ENCODE data around the gene STAT3.
"Not testable (repeated sequence)": the region's sequence is repeated elsewhere in the genome, so short reads cannot be mapped to it uniquely, and the experiment has no call there.

STAT3 gene

GRCh38 chr17:42301022-42301421 lies 87.2 kb downstream of the STAT3 start:
- H3K36me3 ChIP-seq (ENCODE audit: control insufficient read depth, low read length) = peaks cover under 1% of the 10 kb centered on the region; the same call in 1 of the 2 replicates
- no peaks in the 10 kb centered on the region for H3K79me2 ChIP-seq (ENCODE audit: control insufficient read depth, low read length)
- no peaks in the 10 kb centered on the region for H4K20me1 ChIP-seq (ENCODE audit: control insufficient read depth, insufficient read depth, low read depth, low read length)

GRCh38 chr17:42299913-42300312 lies 88.3 kb downstream of the STAT3 start:
- not testable (repeated sequence) for H3K4me2 ChIP-seq (ENCODE audit: low read length); H3K27ac ChIP-seq (ENCODE audit: low read depth, low read length); H3K4me3 ChIP-seq (ENCODE audit: low read length); H4K20me1 ChIP-seq (ENCODE audit: control insufficient read depth, insufficient read depth, low read depth, low read length); H3K9me2 ChIP-seq (replicated peaks; ENCODE audit: control insufficient read depth, low read length); H3F3A ChIP-seq (ENCODE audit: control insufficient read depth, insufficient read depth); H3K9me3 ChIP-seq (ENCODE audit: control insufficient read depth, insufficient read depth, low read length); H3K27me3 ChIP-seq (ENCODE audit: control insufficient read depth, low read length); H3K36me3 ChIP-seq (ENCODE audit: control insufficient read depth, low read length); H3K4me1 ChIP-seq (ENCODE audit: control insufficient read depth, low read length); H3K79me2 ChIP-seq (ENCODE audit: control insufficient read depth, low read length)

More at GRCh38 chr17:42301022-42301421, 87.2 kb downstream of the STAT3 start:
- H3K4me2 ChIP-seq (ENCODE audit: low read length) = no peak overlapping the region
- H3F3A ChIP-seq (ENCODE audit: control insufficient read depth, insufficient read depth) = no peaks in the 10 kb centered on the region
- H3K27ac ChIP-seq (ENCODE audit: low read depth, low read length) = no peak overlapping the region
- no peaks in the 10 kb centered on the region for H3K9me3 ChIP-seq (ENCODE audit: control insufficient read depth, insufficient read depth, low read length)
- no peaks in the 10 kb centered on the region for H3K9me2 ChIP-seq (replicated peaks; ENCODE audit: control insufficient read depth, low read length)
- H3K4me3 ChIP-seq (ENCODE audit: low read length) = no peak overlapping the region
- no peaks in the 10 kb centered on the region for H3K4me1 ChIP-seq (ENCODE audit: control insufficient read depth, low read length)
- TF ChIP-seq CTCF (IDR thresholded peaks at IDR 0.05; ENCODE audit: low read depth, low read length, poor library complexity, severe bottlenecking) = no peak
- no peak for TF ChIP-seq EZH2phosphoT487 (IDR thresholded peaks at IDR 0.05; ENCODE audit: borderline replicate concordance, low read length)
- no peaks in the 10 kb centered on the region for H3K27me3 ChIP-seq (ENCODE audit: control insufficient read depth, low read length)

GRCh38 chr17:42299361-42299760 lies 88.9 kb downstream of the STAT3 start:
- H3K4me3 ChIP-seq (ENCODE audit: low read length); H3K9me2 ChIP-seq (replicated peaks; ENCODE audit: control insufficient read depth, low read length); H3K79me2 ChIP-seq (ENCODE audit: control insufficient read depth, low read length); H3K27me3 ChIP-seq (ENCODE audit: control insufficient read depth, low read length); H4K20me1 ChIP-seq (ENCODE audit: control insufficient read depth, insufficient read depth, low read depth, low read length); H3F3A ChIP-seq (ENCODE audit: control insufficient read depth, insufficient read depth); H3K27ac ChIP-seq (ENCODE audit: low read depth, low read length); H3K36me3 ChIP-seq (ENCODE audit: control insufficient read depth, low read length); H3K4me2 ChIP-seq (ENCODE audit: low read length); H3K9me3 ChIP-seq (ENCODE audit: control insufficient read depth, insufficient read depth, low read length); H3K4me1 ChIP-seq (ENCODE audit: control insufficient read depth, low read length): not testable (repeated sequence)

- not testable (repeated sequence) for H3K4me3 ChIP-seq (ENCODE audit: low read length); H3K9me3 ChIP-seq (ENCODE audit: control insufficient read depth, insufficient read depth, low read length); H3K9me2 ChIP-seq (replicated peaks; ENCODE audit: control insufficient read depth, low read length); H3F3A ChIP-seq (ENCODE audit: control insufficient read depth, insufficient read depth); H3K36me3 ChIP-seq (ENCODE audit: control insufficient read depth, low read length); H4K20me1 ChIP-seq (ENCODE audit: control insufficient read depth, insufficient read depth, low read depth, low read length); H3K4me1 ChIP-seq (ENCODE audit: control insufficient read depth, low read length); H3K4me2 ChIP-seq (ENCODE audit: low read length); H3K27ac ChIP-seq (ENCODE audit: low read depth, low read length); H3K79me2 ChIP-seq (ENCODE audit: control insufficient read depth, low read length); H3K27me3 ChIP-seq (ENCODE audit: control insufficient read depth, low read length)
Observed at GRCh38 chr17:42297775-42298174, 90.5 kb downstream of the STAT3 start.

GRCh38 chr17:42296012-42296411 lies 92.2 kb downstream of the STAT3 start:
- no peaks in the 10 kb centered on the region for H3K79me2 ChIP-seq (ENCODE audit: control insufficient read depth, low read length)
- H3K4me3 ChIP-seq (ENCODE audit: low read length) = no peak overlapping the region
- H3K9me3 ChIP-seq (ENCODE audit: control insufficient read depth, insufficient read depth, low read length) = no peaks in the 10 kb centered on the region
- H4K20me1 ChIP-seq (ENCODE audit: control insufficient read depth, insufficient read depth, low read depth, low read length) = no peaks in the 10 kb centered on the region
- TF ChIP-seq EZH2phosphoT487 (IDR thresholded peaks at IDR 0.05; ENCODE audit: borderline replicate concordance, low read length) (no peak), CTCF (IDR thresholded peaks at IDR 0.05; ENCODE audit: low read depth, low read length, poor library complexity, severe bottlenecking) (no peak)
- no peaks in the 10 kb centered on the region for H3K27me3 ChIP-seq (ENCODE audit: control insufficient read depth, low read length)
- H3K27ac ChIP-seq (ENCODE audit: low read depth, low read length) = no peak overlapping the region
- H3K9me2 ChIP-seq (replicated peaks; ENCODE audit: control insufficient read depth, low read length) = no peaks in the 10 kb centered on the region
- H3F3A ChIP-seq (ENCODE audit: control insufficient read depth, insufficient read depth) = no peaks in the 10 kb centered on the region
- peaks cover 5% of the 10 kb centered on the region; the same call in 1 of the 2 replicates for H3K36me3 ChIP-seq (ENCODE audit: control insufficient read depth, low read length)
- H3K4me1 ChIP-seq (ENCODE audit: control insufficient read depth, low read length) = no peaks in the 10 kb centered on the region
- no peak overlapping the region for H3K4me2 ChIP-seq (ENCODE audit: low read length)

Measured in DOHH2 (cell line).